NCI-H345 (cell line): ENCODE results near the gene MESD.
A peak's percentile ranks its signal among the peaks of the same experiment; 100 is the strongest.

Experiments used
- DNase-seq: peaks from one replicate; lab custom pipeline; 2025; lab: John Stamatoyannopoulos, UW

Gene MESD

GRCh38 chr15:80937718-80938117, 51.9 kb downstream of the MESD start:
- no peak for DNase-seq

- DNase-seq = no peak
These were observed 53.1 kb downstream of the MESD start for GRCh38 chr15:80936288-80937078.

DNA sequence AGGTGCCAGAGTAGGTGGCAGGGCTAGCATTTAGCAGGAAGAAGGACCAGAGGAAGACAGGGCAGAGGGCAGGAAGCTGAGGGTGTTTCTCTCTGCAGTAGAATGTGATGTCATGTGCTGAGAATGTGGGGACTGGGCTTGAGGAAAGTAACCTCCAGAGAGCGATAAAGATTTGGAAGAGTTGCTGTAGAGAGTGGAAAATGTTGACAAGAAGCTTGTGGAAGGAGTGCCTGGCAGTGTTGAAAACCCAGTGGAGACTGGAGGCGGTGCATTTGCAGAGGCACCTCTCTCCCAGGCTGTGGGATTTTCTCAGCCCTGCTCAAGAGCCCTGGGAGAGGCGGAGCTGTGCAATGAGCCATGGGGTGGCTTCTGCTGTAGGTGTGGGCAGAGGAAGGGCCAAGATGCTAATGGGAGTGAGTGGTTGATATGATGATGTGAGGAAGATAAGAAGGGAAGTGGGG, 54.8 kb downstream of the MESD start:
- DNase-seq = no peak

DNA sequence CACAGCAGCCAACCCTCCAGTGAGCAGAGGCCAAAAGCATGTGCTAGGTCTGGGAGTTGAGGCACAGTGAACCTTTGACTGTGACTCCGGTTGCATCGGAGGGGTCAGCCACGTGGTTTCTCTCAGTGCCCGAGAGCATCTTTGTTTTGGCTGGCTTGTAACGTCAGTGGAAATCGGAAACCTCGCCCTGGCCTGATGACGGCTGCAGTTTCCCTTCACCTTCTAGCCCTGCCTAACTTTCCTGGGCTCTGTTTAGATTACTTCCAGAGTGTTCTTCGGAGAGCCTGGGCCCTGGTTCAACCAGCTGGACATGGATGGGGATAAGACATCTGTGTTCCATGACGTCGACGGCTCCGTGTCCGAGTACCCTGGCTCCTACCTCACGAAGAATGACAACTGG, 56.6 kb downstream of the MESD start:
- no peak for DNase-seq

GRCh38 chr15:80932513-80932815, 57.2 kb downstream of the MESD start:
- no peak for DNase-seq

GRCh38 chr15:80931721-80932512, 57.7 kb downstream of the MESD start:
- no peak for DNase-seq

GRCh38 chr15:80931191-80931590, 58.4 kb downstream of the MESD start:
- no peak for DNase-seq

GRCh38 chr15:80929689-80930088, 59.9 kb downstream of the MESD start:
- DNase-seq = no peak

DNA sequence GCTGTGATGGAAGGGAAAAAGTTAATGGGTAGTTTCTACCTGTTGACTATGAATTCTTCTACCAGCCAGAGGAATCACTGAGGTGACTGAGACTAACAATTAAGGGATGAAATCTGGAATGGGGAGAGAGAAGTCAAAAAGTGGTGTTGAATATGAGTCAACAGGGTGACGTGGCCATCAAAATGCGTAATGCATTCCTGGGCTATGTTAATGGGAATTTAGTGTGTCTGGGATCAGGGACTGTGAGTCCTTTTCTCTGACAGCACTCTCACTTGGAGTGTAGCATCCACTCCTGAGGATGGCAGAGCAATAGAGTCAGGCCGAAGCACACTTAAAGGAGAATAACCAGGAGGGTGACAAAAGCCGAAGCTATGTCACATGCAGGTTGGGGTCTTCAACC, 60.4 kb downstream of the MESD start:
- DNase-seq = no peak

- DNase-seq = no peak
These were observed 63.5 kb downstream of the MESD start for GRCh38 chr15:80926126-80926525.

DNA sequence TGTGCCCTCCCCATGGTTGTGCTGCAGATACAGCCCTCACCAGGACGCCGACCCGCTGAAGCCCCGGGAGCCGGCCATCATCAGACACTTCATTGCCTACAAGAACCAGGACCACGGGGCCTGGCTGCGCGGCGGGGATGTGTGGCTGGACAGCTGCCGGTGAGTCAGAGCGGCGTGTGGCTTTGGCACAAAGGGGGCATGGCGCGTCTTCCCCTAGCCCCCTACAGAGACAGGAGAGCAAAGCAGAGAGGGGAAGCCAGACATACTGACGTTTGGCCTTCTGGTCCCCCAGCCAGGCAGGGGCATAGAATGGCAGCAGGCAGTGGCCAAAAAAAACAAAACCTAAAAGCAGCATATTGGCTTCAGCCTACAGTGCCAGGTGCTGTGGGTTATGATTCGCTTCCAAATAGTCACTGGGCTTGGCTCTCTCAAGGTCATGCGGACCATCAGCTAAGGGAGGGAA, 64.0 kb downstream of the MESD start:
- DNase-seq = no peak

GRCh38 chr15:80924278-80924677, 65.3 kb downstream of the MESD start:
- DNase-seq = no peak

GRCh38 chr15:80923668-80924067, 66.0 kb downstream of the MESD start:
- no peak for DNase-seq

GRCh38 chr15:80921736-80922410, 67.7 kb downstream of the MESD start:
- DNase-seq = no peak

- no peak for DNase-seq
These were observed 69.3 kb downstream of the MESD start for GRCh38 chr15:80920271-80920699.

DNA sequence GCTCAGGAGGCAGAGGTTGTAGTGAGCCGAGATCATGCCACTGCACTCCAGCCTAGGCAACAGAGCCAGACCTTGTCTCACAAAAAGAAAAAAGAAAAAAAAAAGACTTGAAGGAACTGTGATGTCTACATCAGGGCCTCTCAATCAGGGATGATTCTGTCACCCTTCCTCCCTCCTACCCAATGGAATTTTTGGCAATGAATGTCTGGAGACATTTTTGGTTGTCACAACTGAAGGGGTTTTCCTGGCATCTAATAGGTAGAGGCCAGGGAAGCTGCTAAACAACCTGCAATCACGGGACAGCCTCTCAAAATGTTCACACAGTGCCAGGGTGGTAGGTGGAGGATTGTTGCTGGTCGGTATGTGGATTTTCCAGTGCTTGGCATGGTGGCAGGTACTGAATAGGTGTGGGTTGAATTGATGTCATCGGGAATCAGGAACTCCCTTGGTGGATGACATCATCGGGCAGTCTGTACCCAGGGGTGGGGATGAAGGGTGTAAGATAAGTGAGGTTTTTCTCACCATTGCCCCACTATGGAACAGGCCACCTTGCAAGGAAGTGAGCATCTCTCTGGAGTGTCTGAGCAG, 71.3 kb downstream of the MESD start:
- no peak for DNase-seq

- DNase-seq = no peak
These were observed 73.6 kb downstream of the MESD start for GRCh38 chr15:80916056-80916455.

- DNase-seq = no peak
These were observed 74.1 kb downstream of the MESD start for GRCh38 chr15:80915472-80915871.

- no peak for DNase-seq
These were observed 76.1 kb downstream of the MESD start for GRCh38 chr15:80913541-80913940.

DNA sequence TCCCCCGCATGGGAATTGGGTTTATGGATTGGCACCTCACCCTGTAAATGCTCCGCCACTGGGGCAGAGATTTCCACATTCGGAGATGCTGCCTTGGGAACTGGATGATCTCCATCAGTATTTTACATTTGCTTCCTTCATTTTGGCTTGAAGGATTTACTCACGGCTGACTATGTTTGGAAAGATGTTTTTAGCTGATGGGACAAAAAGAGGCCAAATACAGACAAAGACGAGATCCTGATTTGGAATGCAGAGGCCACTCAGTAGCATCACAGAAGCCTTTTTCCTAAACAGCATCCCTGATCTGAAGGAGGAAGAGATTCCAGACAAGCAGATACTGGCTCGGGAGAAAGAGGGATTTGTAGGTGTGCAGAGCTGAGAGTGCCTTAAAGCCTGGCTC, 76.9 kb downstream of the MESD start:
- DNase-seq = no peak

DNA sequence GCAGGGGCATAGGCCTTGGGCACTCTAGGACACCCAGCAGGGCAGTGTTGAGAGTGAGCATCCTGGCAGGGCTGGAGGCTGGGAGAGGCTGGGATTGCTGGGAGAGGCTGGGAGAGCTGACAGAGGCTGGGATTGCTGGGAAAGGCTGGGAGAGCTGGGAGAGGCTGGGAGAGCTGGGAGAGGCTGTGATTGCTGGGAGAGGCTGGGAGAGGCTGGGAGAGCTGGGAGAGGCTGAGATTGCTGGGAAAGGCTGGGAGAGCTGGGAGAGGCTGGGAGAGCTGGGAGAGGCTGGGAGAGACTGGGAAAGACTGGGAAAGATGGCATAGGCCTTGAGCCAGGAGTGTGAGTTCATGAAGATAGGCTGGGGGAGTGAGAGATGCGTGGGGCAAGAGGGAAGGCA, 77.8 kb downstream of the MESD start:
- no peak for DNase-seq

- peak; percentile 91 for DNase-seq
These were observed 83.4 kb downstream of the MESD start for GRCh38 chr15:80906159-80906766.
